GM12875 (cell line): ENCODE data around the gene USP28.

ENCODE experiments used
- H3K4me3 ChIP-seq: one replicate; pipeline ENCODE4 v1.5.1; 2011; ENCODE audit warnings: low read depth, low read length, control low read depth
- CTCF ChIP-seq: IDR thresholded peaks from 2 replicates; pipeline ENCODE4 v1.5.1; 2011; ENCODE audit warnings: low read depth, mild to moderate bottlenecking, control low read depth, inconsistent platforms, low read length, moderate library complexity, borderline replicate concordance; ENCODE audit not compliant: insufficient read depth

USP28 gene

GRCh38 chr11:113906038-113906437 lies 30.7 kb upstream of the USP28 start:
- TF ChIP-seq CTCF: 0 out of 2 replicates have a peak, but pooled peaks have one; percentile 5
- H3K4me3 ChIP-seq: no peak overlapping the region

- no peak within 1 kb of the TSS for H3K4me3 ChIP-seq
- no peak for TF ChIP-seq CTCF
Observed at GRCh38 chr11:113904379-113905101, 29.2 kb upstream of the USP28 start, which contains the start of gene HTR3B. Gene HTR3B, plus strand, starts transcription at chr11:113904796. Its CDS starts 138 bp downstream, at chr11:113904934.

- no peak overlapping the region for H3K4me3 ChIP-seq
- no peak for TF ChIP-seq CTCF
Observed at GRCh38 chr11:113901141-113901540, 25.8 kb upstream of the USP28 start.

- peak; percentile 69 for TF ChIP-seq CTCF
- H3K4me3 ChIP-seq: no peak overlapping the region
Observed at GRCh38 chr11:113896156-113896879, 20.9 kb upstream of the USP28 start.

GRCh38 chr11:113895367-113896155 lies 20.2 kb upstream of the USP28 start:
- no peak overlapping the region for H3K4me3 ChIP-seq
- TF ChIP-seq CTCF: no peak

GRCh38 chr11:113894421-113894996 lies 19.1 kb upstream of the USP28 start:
- no peak for TF ChIP-seq CTCF

More at GRCh38 chr11:113894421-113894996, 19.1 kb upstream of the USP28 start:
- no peak overlapping the region for H3K4me3 ChIP-seq
